ENCODE data around the gene SDF2. TPM values are rescaled to one million over a fixed set of nuclear protein-coding genes. Genes with fewer than 3 reads are reported as not detected.
A peak's percentile ranks its signal among the peaks of the same experiment; 100 is the strongest.

SDF2 gene
- polyA plus RNA-seq, 1 donor: 54.6 TPM

- Histone ChIP-seq H3K4me1 (ENCODE audit: control insufficient read depth, insufficient read depth, low read length) (peaks cover 19% of the 10 kb centered on the region), H3K27me3 (ENCODE audit: control insufficient read depth, insufficient read depth, low read length) (no peaks in the 10 kb centered on the region), H3K4me3 (ENCODE audit: low read length) (no peak overlapping the region), H3K9me3 (ENCODE audit: control insufficient read depth, low read depth, low read length) (no peaks in the 10 kb centered on the region), H3K27ac (ENCODE audit: low read length) (no peak overlapping the region), H3K36me3 (ENCODE audit: control insufficient read depth, insufficient read depth, low read length) (peaks cover 73% of the 10 kb centered on the region)
- WGBS (ENCODE audit: insufficient coverage, low lambda C conversion rate): 85% methylated on average over 5 of the region's 16 CpGs
- no peak for DNase-seq
These were observed 42.0 kb upstream of the SDF2 start for GRCh38 chr17:28703552-28704218.

- Histone ChIP-seq H3K27me3 (ENCODE audit: control insufficient read depth, insufficient read depth, low read length) (no peaks in the 10 kb centered on the region), H3K4me3 (ENCODE audit: low read length) (no peak overlapping the region), H3K4me1 (ENCODE audit: control insufficient read depth, insufficient read depth, low read length) (peaks cover 26% of the 10 kb centered on the region), H3K9me3 (ENCODE audit: control insufficient read depth, low read depth, low read length) (no peaks in the 10 kb centered on the region), H3K27ac (ENCODE audit: low read length) (no peak overlapping the region), H3K36me3 (ENCODE audit: control insufficient read depth, insufficient read depth, low read length) (peaks cover 80% of the 10 kb centered on the region)
- DNase-seq: no peak
- no CpG with 5 or more reads among the region's 3 CpGs for WGBS (ENCODE audit: insufficient coverage, low lambda C conversion rate)
These were observed 41.0 kb upstream of the SDF2 start for GRCh38 chr17:28702752-28703150.

- Histone ChIP-seq H3K4me3 (ENCODE audit: low read length) (no peak overlapping the region), H3K9me3 (ENCODE audit: control insufficient read depth, low read depth, low read length) (no peaks in the 10 kb centered on the region), H3K4me1 (ENCODE audit: control insufficient read depth, insufficient read depth, low read length) (peaks cover 32% of the 10 kb centered on the region), H3K27me3 (ENCODE audit: control insufficient read depth, insufficient read depth, low read length) (no peaks in the 10 kb centered on the region), H3K27ac (ENCODE audit: low read length) (no peak overlapping the region), H3K36me3 (ENCODE audit: control insufficient read depth, insufficient read depth, low read length) (peaks cover 86% of the 10 kb centered on the region)
- no CpG with 5 or more reads among the region's 10 CpGs for WGBS (ENCODE audit: insufficient coverage, low lambda C conversion rate)
- DNase-seq: no peak
These were observed 40.5 kb upstream of the SDF2 start for GRCh38 chr17:28702026-28702751.

DNA sequence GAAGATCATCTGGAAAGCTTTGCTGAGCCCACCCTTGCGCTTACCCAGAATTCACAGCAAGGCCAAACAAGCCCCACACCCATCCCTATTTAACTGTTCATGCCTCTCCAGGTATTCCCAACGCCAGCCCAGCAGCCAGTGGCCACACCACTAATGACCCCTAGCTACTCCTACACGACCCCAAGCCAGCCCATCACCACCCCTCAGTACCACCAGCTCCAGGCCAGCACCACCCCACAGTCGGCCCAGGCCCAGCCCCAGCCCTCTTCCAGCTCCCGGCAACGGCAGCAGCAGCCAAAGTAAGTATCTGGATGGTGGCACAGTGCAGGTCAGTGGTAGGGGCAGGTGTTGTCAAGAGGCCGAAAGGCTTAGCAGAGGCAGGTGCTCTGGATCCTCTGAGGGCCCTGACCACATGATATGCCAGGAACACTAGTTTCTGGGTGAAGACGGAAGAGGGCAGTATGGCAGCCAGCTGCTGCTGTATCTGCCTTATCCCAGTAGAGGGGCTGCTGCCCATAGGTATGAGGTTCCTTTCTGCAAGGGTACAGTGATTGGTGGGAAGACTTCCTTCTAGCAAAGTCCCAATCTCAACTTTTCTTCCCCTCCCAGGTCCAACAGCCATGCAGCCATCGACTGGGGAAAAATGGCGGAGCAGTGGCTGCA is 39.3 kb upstream of the SDF2 start:
- no CpG with 5 or more reads among the region's 10 CpGs for WGBS (ENCODE audit: insufficient coverage, low lambda C conversion rate)
- H3K4me1 ChIP-seq (ENCODE audit: control insufficient read depth, insufficient read depth, low read length): peaks cover 39% of the 10 kb centered on the region
- no peak for DNase-seq
- no peak overlapping the region for H3K27ac ChIP-seq (ENCODE audit: low read length)
- no peaks in the 10 kb centered on the region for H3K27me3 ChIP-seq (ENCODE audit: control insufficient read depth, insufficient read depth, low read length)
- H3K4me3 ChIP-seq (ENCODE audit: low read length): no peak overlapping the region
- H3K9me3 ChIP-seq (ENCODE audit: control insufficient read depth, low read depth, low read length): no peaks in the 10 kb centered on the region
- H3K36me3 ChIP-seq (ENCODE audit: control insufficient read depth, insufficient read depth, low read length): peaks cover 92% of the 10 kb centered on the region

DNA sequence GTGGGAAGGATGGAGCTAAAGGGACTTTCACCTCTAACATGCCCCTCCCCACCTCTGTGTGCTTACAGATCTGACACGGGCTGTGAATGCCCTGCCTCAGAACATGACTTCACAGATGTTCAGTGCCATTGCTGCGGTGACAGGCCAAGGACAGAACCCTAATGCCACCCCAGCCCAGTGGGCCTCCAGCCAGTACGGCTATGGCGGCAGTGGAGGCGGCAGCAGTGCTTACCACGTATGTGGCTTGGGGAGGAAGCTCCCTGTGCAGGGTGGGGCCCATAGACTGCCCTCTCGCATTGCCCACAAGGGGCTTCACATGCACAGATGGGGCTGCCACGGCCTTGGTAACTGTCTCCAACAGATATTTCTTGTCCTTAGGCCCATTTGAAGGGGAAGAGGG is 38.6 kb upstream of the SDF2 start:
- H3K27me3 ChIP-seq (ENCODE audit: control insufficient read depth, insufficient read depth, low read length): no peaks in the 10 kb centered on the region
- DNase-seq: no peak
- no peak overlapping the region for H3K4me3 ChIP-seq (ENCODE audit: low read length)
- peaks cover 39% of the 10 kb centered on the region for H3K4me1 ChIP-seq (ENCODE audit: control insufficient read depth, insufficient read depth, low read length)
- peaks cover 92% of the 10 kb centered on the region for H3K36me3 ChIP-seq (ENCODE audit: control insufficient read depth, insufficient read depth, low read length)
- no peak overlapping the region for H3K27ac ChIP-seq (ENCODE audit: low read length)
- no CpG with 5 or more reads among the region's 8 CpGs for WGBS (ENCODE audit: insufficient coverage, low lambda C conversion rate)
- H3K9me3 ChIP-seq (ENCODE audit: control insufficient read depth, low read depth, low read length): no peaks in the 10 kb centered on the region

DNA sequence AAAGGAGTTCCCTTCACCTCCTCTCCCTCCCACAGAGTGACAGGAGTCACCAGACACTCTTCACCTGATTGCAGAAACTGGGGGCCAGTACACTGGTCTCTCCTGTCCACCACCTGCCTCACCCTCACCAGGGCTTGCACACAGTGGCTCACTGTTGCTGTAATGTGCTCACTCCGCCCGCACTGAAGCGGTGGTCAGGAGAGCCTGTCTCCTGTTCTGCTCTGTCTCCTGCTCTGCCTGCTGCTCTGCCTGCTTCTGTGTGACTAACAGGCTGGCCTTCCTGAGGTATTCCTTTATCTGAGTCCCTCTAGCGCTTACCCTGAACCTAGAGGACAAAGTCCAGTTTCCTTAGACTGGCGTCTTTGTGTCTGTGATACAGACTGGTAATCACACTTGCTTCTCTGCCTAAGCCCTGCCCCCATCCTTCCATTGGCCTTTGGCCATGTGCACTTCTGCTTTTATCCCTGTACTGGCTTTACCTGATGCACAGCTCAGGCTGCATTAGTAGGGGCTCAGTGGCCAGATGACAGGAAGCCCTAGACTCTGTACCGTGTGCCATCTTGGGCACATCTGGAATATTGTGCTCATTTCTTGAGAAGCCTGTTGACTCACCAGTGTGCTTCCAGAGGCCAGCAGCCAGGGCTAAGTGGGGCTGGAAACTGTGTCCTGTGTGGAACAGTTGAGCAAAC is 36.7 kb upstream of the SDF2 start:
- peak overlapping the region; percentile 93 for H3K27ac ChIP-seq (ENCODE audit: low read length)
- H3K36me3 ChIP-seq (ENCODE audit: control insufficient read depth, insufficient read depth, low read length): peaks cover 95% of the 10 kb centered on the region
- H3K27me3 ChIP-seq (ENCODE audit: control insufficient read depth, insufficient read depth, low read length): no peaks in the 10 kb centered on the region
- H3K9me3 ChIP-seq (ENCODE audit: control insufficient read depth, low read depth, low read length): no peaks in the 10 kb centered on the region
- peak; percentile 96 to 98 for DNase-seq
- no CpG with 5 or more reads among the region's 6 CpGs for WGBS (ENCODE audit: insufficient coverage, low lambda C conversion rate)
- H3K4me3 ChIP-seq (ENCODE audit: low read length): no peak overlapping the region
- peaks cover 39% of the 10 kb centered on the region for H3K4me1 ChIP-seq (ENCODE audit: control insufficient read depth, insufficient read depth, low read length)

DNA sequence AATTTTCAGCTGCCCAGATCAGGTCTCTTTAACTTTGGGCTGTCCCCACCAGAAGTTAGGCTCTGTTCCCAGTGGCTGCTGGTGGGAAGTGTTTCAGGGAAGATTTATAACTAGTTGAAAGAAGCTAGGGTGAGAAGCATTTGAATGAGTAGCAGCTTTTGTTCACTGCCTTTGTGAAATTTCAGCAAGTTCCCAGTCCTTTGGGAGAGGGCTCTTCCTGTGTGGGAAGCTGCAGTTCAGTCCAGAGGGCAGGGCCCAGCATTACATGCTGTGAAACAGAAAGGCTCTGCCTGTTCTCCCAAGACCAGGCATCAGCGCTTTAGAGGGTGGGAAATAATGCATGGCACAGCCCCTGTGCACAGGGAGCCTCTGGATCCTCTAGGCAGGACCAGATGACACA is 32.2 kb upstream of the SDF2 start:
- H3K4me1 ChIP-seq (ENCODE audit: control insufficient read depth, insufficient read depth, low read length): peaks cover 21% of the 10 kb centered on the region
- H3K27ac ChIP-seq (ENCODE audit: low read length): no peak overlapping the region
- no peaks in the 10 kb centered on the region for H3K9me3 ChIP-seq (ENCODE audit: control insufficient read depth, low read depth, low read length)
- DNase-seq: no peak
- no peak overlapping the region for H3K4me3 ChIP-seq (ENCODE audit: low read length)
- WGBS (ENCODE audit: insufficient coverage, low lambda C conversion rate): no CpG with 5 or more reads among the region's 1 CpG
- H3K36me3 ChIP-seq (ENCODE audit: control insufficient read depth, insufficient read depth, low read length): peaks cover 87% of the 10 kb centered on the region
- no peaks in the 10 kb centered on the region for H3K27me3 ChIP-seq (ENCODE audit: control insufficient read depth, insufficient read depth, low read length)

- H3K4me1 ChIP-seq (ENCODE audit: control insufficient read depth, insufficient read depth, low read length): no peaks in the 10 kb centered on the region
- WGBS (ENCODE audit: insufficient coverage, low lambda C conversion rate): 100% methylated on average over 2 of the region's 3 CpGs
- H3K4me3 ChIP-seq (ENCODE audit: low read length): no peak overlapping the region
- no peaks in the 10 kb centered on the region for H3K27me3 ChIP-seq (ENCODE audit: control insufficient read depth, insufficient read depth, low read length)
- no peak for DNase-seq
- H3K36me3 ChIP-seq (ENCODE audit: control insufficient read depth, insufficient read depth, low read length): peaks cover 90% of the 10 kb centered on the region
- no peak overlapping the region for H3K27ac ChIP-seq (ENCODE audit: low read length)
- H3K9me3 ChIP-seq (ENCODE audit: control insufficient read depth, low read depth, low read length): no peaks in the 10 kb centered on the region
These were observed 27.3 kb upstream of the SDF2 start for GRCh38 chr17:28689011-28689410.

GRCh38 chr17:28688481-28688880 is 26.8 kb upstream of the SDF2 start:
- Histone ChIP-seq H3K9me3 (ENCODE audit: control insufficient read depth, low read depth, low read length) (no peaks in the 10 kb centered on the region), H3K4me3 (ENCODE audit: low read length) (no peak overlapping the region), H3K4me1 (ENCODE audit: control insufficient read depth, insufficient read depth, low read length) (no peaks in the 10 kb centered on the region), H3K27me3 (ENCODE audit: control insufficient read depth, insufficient read depth, low read length) (no peaks in the 10 kb centered on the region), H3K36me3 (ENCODE audit: control insufficient read depth, insufficient read depth, low read length) (peaks cover 88% of the 10 kb centered on the region), H3K27ac (ENCODE audit: low read length) (no peak overlapping the region)
- DNase-seq: no peak
- WGBS (ENCODE audit: insufficient coverage, low lambda C conversion rate): 75% methylated on average over 3 of the region's 4 CpGs

DNA sequence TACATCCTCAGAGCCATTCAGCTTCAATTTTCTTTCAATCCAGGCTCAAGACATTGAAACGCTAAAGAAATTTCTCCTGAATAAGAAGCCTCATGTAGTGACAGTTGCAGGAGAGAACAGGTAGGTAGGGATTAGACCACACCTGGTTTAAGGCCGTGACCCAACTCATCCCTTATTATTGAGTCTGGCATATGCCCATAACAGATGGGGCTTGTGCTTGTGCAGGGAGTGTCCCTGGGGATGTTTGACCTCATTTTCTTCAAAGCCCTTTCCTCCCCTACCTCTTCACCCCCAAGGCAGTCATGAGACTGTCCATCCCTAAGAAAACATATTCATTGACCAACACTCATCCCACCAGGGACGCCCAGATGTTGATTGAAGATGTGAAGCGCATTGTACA is 24.6 kb upstream of the SDF2 start:
- H3K9me3 ChIP-seq (ENCODE audit: control insufficient read depth, low read depth, low read length): no peaks in the 10 kb centered on the region
- no CpG with 5 or more reads among the region's 4 CpGs for WGBS (ENCODE audit: insufficient coverage, low lambda C conversion rate)
- H3K36me3 ChIP-seq (ENCODE audit: control insufficient read depth, insufficient read depth, low read length): peaks cover 96% of the 10 kb centered on the region
- DNase-seq: no peak
- no peaks in the 10 kb centered on the region for H3K4me1 ChIP-seq (ENCODE audit: control insufficient read depth, insufficient read depth, low read length)
- H3K27me3 ChIP-seq (ENCODE audit: control insufficient read depth, insufficient read depth, low read length): no peaks in the 10 kb centered on the region
- no peak overlapping the region for H3K27ac ChIP-seq (ENCODE audit: low read length)
- H3K4me3 ChIP-seq (ENCODE audit: low read length): no peak overlapping the region

All from large intestine (tissue), 3 donors.